GM19463 (cell line): ENCODE results near the gene FANCI.

ENCODE experiments used
- ATAC-seq: cut with Tn5 transposase; IDR thresholded peaks from one replicate; pipeline ENCODE4 v1.9.1; 2021; ENCODE audit warnings: mild to moderate bottlenecking, moderate library complexity; ENCODE audit not compliant: unreplicated experiment

FANCI gene

GRCh38 chr15:89243691-89244573 lies at the start of gene FANCI:
Gene FANCI (plus strand): TSS chr15:89243979. CDS start chr15:89247648, 3,669 bp downstream.
- ATAC-seq, result peak; percentile 92

GRCh38 chr15:89194608-89195007 lies 49.2 kb upstream of the FANCI start:
- no peak for ATAC-seq

- no peak for ATAC-seq
These were observed 47.9 kb upstream of the FANCI start for GRCh38 chr15:89195836-89196235.

GRCh38 chr15:89196241-89196640 lies 47.5 kb upstream of the FANCI start:
- ATAC-seq, result no peak

GRCh38 chr15:89196994-89197393 lies 46.8 kb upstream of the FANCI start:
- ATAC-seq, result no peak

- ATAC-seq, result no peak
These were observed 46.2 kb upstream of the FANCI start for GRCh38 chr15:89197503-89197971.

GRCh38 chr15:89198196-89198595 lies 45.6 kb upstream of the FANCI start:
- no peak for ATAC-seq

- ATAC-seq, result no peak
These were observed 44.8 kb upstream of the FANCI start for GRCh38 chr15:89198934-89199333.

- ATAC-seq, result no peak
These were observed 44.0 kb upstream of the FANCI start for GRCh38 chr15:89199746-89200145.

- ATAC-seq, result no peak
These were observed 43.6 kb upstream of the FANCI start for GRCh38 chr15:89200182-89200581.

- ATAC-seq, result no peak
These were observed 42.2 kb upstream of the FANCI start for GRCh38 chr15:89201465-89202005.

- ATAC-seq, result no peak
These were observed 40.0 kb upstream of the FANCI start for GRCh38 chr15:89203705-89204273.

- ATAC-seq, result no peak
These were observed 37.7 kb upstream of the FANCI start for GRCh38 chr15:89205991-89206585.

GRCh38 chr15:89206908-89207331 lies 36.9 kb upstream of the FANCI start:
- ATAC-seq, result peak; percentile 85

GRCh38 chr15:89208256-89208655 lies 35.5 kb upstream of the FANCI start:
- no peak for ATAC-seq

- no peak for ATAC-seq
These were observed 34.7 kb upstream of the FANCI start for GRCh38 chr15:89209057-89209456.

GRCh38 chr15:89211678-89212170 lies 32.1 kb upstream of the FANCI start:
- no peak for ATAC-seq

- no peak for ATAC-seq
These were observed 28.2 kb upstream of the FANCI start for GRCh38 chr15:89215627-89216026.

- no peak for ATAC-seq
These were observed 26.7 kb upstream of the FANCI start for GRCh38 chr15:89217031-89217430.

- ATAC-seq, result no peak
These were observed 25.9 kb upstream of the FANCI start for GRCh38 chr15:89217686-89218376.

GRCh38 chr15:89218531-89218930 lies 25.2 kb upstream of the FANCI start:
- no peak for ATAC-seq
